ENCODE measurements around the gene A3GALT2. TPM values are rescaled to one million over a fixed set of nuclear protein-coding genes. Genes with fewer than 3 reads are reported as not detected.

The A3GALT2 gene
- total RNA-seq, 1 experiment from 2014 or later: not detected

DNA sequence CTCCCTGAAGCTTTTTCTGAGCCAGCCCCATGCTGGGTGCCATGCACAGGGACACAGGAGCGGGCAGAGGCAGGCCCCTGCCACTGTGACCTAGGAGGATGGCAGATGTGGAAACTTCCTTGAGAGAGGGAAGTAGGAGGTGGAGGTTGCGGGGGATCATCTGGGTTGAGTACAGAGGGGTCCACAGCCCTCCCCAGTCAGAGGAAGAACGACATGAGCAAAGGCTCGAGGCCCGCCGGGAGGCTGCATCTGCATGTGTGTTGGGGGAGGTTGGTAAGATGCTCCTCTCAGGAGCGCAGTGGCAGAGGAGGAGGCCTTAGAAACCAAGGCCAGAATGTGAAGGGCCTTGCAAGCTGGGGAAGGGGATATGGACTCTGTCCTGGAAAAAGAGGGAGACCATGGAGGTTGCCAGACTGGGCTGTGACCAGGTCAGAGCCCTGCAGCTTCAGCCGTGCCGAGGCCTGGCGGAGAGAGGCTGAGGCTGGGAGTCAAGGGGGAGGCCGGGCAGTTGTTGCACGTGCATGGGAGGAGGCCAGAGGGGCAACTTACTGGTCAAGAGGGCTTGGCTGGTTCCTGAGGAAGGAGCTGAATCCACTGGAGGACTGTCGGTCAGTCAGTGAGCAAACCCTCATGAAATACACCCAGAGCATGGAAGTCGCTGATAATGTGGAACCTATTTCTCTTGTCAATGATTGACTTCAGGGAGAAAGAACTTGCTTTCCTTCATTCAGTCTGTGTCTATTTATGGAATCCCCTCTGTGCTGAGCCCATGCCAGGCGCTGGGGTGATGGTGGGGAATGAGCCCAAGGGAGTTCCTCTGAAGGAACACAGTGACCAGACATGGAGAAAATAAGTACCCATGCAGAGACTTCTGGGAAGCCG, 31.7 kb downstream of the A3GALT2 start:
- H3K9me3 Mint-ChIP-seq (ENCODE audit: unreplicated experiment): no peaks in the 10 kb centered on the region
- TF ChIP-seq, protein P1, sequence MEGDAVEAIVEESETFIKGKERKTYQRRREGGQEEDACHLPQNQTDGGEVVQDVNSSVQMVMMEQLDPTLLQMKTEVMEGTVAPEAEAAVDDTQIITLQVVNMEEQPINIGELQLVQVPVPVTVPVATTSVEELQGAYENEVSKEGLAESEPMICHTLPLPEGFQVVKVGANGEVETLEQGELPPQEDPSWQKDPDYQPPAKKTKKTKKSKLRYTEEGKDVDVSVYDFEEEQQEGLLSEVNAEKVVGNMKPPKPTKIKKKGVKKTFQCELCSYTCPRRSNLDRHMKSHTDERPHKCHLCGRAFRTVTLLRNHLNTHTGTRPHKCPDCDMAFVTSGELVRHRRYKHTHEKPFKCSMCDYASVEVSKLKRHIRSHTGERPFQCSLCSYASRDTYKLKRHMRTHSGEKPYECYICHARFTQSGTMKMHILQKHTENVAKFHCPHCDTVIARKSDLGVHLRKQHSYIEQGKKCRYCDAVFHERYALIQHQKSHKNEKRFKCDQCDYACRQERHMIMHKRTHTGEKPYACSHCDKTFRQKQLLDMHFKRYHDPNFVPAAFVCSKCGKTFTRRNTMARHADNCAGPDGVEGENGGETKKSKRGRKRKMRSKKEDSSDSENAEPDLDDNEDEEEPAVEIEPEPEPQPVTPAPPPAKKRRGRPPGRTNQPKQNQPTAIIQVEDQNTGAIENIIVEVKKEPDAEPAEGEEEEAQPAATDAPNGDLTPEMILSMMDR (IDR thresholded peaks at IDR 0.05; ENCODE audit: unreplicated experiment): no peak
- no peak overlapping the region for H3K27ac Mint-ChIP-seq (ENCODE audit: low read depth, unreplicated experiment)
- H3K36me3 Mint-ChIP-seq (ENCODE audit: insufficient read depth, unreplicated experiment): peaks cover under 1% of the 10 kb centered on the region
- no peaks in the 10 kb centered on the region for H3K27me3 Mint-ChIP-seq (ENCODE audit: insufficient read depth, unreplicated experiment)
- H3K4me1 Mint-ChIP-seq (ENCODE audit: insufficient read depth, unreplicated experiment): no peaks in the 10 kb centered on the region
- DNase-seq (ENCODE audit: unreplicated experiment): no peak
- BruUV-seq (replicated peaks): no TSS peak
- intact Hi-C loops (cut with micrococcal nuclease): no loop called here
- POLR2A ChIA-PET: no interaction called here
- no peak overlapping the region for H3K4me3 Mint-ChIP-seq (ENCODE audit: unreplicated experiment)
- CTCF ChIA-PET: interaction anchor here (0.6 to 1.1 kb wide), 3 partner anchors 21 to 152 kb away, joined by 3 read pairs; no protein-coding TSS in a partner anchor

DNA sequence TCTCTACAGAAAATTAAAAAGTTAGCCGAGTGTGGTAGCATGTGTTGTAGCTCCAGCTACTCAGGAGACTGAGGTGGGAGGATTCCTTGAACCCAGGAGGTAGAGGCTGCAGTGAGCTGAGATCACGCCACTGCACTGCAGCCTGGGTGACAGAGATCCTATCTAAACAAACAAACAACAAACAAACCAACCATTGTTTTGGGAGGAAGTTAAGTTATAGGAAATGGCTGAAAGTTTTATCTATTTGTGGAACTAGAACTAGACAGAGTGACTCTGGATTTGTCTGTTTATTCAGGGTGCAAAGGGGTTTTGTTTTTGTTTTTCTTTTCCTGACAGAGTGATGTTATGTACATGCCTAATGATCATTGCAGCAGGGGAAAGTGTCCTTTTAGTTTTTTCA, 33.6 kb downstream of the A3GALT2 start:
- TF ChIP-seq, protein P1 (IDR thresholded peaks at IDR 0.05; ENCODE audit: unreplicated experiment): no peak
- no peak overlapping the region for H3K27ac Mint-ChIP-seq (ENCODE audit: low read depth, unreplicated experiment)

DNA sequence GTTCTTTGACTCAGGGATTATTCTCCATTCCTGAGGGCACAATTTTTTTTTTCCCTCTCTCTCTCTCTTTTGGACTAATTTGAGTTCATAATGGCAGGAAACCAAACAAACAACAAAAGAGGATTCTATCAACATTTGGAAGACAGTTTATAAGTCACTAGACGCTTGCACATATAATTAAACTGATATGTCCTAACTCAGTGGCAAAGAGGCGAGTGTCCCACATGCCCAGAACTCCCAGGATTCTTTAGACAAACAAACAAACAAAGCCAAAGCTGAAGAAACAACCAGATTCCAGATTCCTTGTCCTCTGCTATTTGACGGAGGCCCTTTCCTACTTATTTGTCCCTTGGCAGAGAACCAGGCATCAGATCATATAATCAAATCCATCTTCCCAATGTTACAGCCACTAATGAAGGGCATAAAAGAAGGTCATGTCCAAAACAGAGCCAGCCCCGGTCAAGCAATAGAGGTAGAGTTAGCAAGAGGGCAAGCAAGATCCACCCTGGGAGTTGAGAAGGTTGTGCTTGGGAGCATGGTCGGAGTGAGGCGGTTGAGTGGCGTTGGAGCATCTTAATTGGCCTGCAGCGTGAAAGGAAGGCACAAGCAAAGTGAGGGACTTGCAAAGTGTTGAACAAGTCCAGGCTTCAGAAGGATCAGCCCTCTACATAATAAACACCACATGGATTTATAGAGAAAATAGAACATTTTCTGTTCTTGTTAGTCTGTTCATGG, 34.3 kb downstream of the A3GALT2 start:
- Mint-ChIP-seq H3K4me1 (ENCODE audit: insufficient read depth, unreplicated experiment) (no peaks in the 10 kb centered on the region), H3K27me3 (ENCODE audit: insufficient read depth, unreplicated experiment) (no peaks in the 10 kb centered on the region), H3K36me3 (ENCODE audit: insufficient read depth, unreplicated experiment) (peaks cover 10% of the 10 kb centered on the region), H3K4me3 (ENCODE audit: unreplicated experiment) (no peak overlapping the region), H3K9me3 (ENCODE audit: unreplicated experiment) (no peaks in the 10 kb centered on the region), H3K27ac (ENCODE audit: low read depth, unreplicated experiment) (no peak overlapping the region)
- ChIA-PET CTCF (interaction anchor here (1.6 kb wide), 1 partner anchor 9 kb away, joined by 8 read pairs; no protein-coding TSS in a partner anchor), POLR2A (no interaction called here)
- DNase-seq (ENCODE audit: unreplicated experiment): no peak
- intact Hi-C loops (cut with micrococcal nuclease): no loop called here
- no TSS peak for BruUV-seq (replicated peaks)
- TF ChIP-seq, protein P1 (IDR thresholded peaks at IDR 0.05; ENCODE audit: unreplicated experiment): no peak

More for the DNA sequence above, 33.6 kb downstream of the A3GALT2 start:
- Mint-ChIP-seq H3K4me3 (ENCODE audit: unreplicated experiment) (no peak overlapping the region), H3K4me1 (ENCODE audit: insufficient read depth, unreplicated experiment) (no peaks in the 10 kb centered on the region), H3K36me3 (ENCODE audit: insufficient read depth, unreplicated experiment) (peaks cover 9% of the 10 kb centered on the region), H3K27me3 (ENCODE audit: insufficient read depth, unreplicated experiment) (no peaks in the 10 kb centered on the region), H3K9me3 (ENCODE audit: unreplicated experiment) (no peaks in the 10 kb centered on the region)
- no peak for DNase-seq (ENCODE audit: unreplicated experiment)
- BruUV-seq (replicated peaks): no TSS peak
- ChIA-PET POLR2A (no interaction called here), CTCF (no interaction called here)
- intact Hi-C loops (cut with micrococcal nuclease): no loop called here

DNA sequence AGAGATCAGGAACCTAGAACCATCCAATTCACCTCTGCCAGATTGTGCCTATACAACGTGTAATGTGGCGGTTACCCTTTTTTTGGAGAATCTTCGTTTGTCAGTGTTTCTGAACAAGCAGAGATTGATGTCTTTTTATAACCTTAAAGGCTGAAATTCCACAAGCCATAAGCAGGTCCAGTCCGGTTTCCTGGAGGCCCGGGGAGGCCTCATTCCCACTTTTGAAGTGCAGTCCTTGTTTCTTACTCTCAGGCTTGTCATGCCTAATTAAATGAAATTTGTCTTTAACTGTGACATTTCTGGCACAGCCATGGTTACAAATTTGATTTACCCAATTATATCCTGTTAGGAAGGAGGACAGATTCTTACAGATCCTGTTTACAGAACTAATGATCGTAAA, 36.8 kb downstream of the A3GALT2 start:
- DNase-seq (ENCODE audit: unreplicated experiment): no peak
- intact Hi-C loops (cut with micrococcal nuclease): no loop called here
- ChIA-PET CTCF (interaction anchor here (0.6 to 2.7 kb wide), 5 partner anchors 8 to 186 kb away, joined by 3 to 10 read pairs (median 3); no protein-coding TSS in a partner anchor), POLR2A (no interaction called here)
- Mint-ChIP-seq H3K4me3 (ENCODE audit: unreplicated experiment) (no peak overlapping the region), H3K4me1 (ENCODE audit: insufficient read depth, unreplicated experiment) (no peaks in the 10 kb centered on the region), H3K9me3 (ENCODE audit: unreplicated experiment) (no peaks in the 10 kb centered on the region), H3K36me3 (ENCODE audit: insufficient read depth, unreplicated experiment) (peaks cover 24% of the 10 kb centered on the region), H3K27me3 (ENCODE audit: insufficient read depth, unreplicated experiment) (no peaks in the 10 kb centered on the region), H3K27ac (ENCODE audit: low read depth, unreplicated experiment) (no peak overlapping the region)
- TF ChIP-seq, protein P1 (IDR thresholded peaks at IDR 0.05; ENCODE audit: unreplicated experiment): no peak
- BruUV-seq (replicated peaks): no TSS peak

All from MCF 10A (cell line).